PFSK-1 (cell line): ENCODE data around the gene RNF212B.

Experiments
- FOXP2 ChIP-seq: optimal IDR thresholded peaks from 2 replicates; pipeline ENCODE3; 2011; ENCODE audit warnings: borderline replicate concordance, control low read depth, inconsistent platforms; ENCODE audit not compliant: insufficient read depth; ENCODE audit errors: extremely low read length, extremely low read depth
- POLR2AphosphoS5 ChIP-seq: IDR thresholded peaks from 2 replicates; pipeline ENCODE4 v1.6.1; 2012; ENCODE audit warnings: low read depth, mild to moderate bottlenecking, control low read depth, low read length, moderate library complexity
- SIN3A ChIP-seq: IDR thresholded peaks from 2 replicates; pipeline ENCODE4 v1.6.1; 2012; ENCODE audit warnings: mild to moderate bottlenecking, low read length, moderate library complexity, borderline replicate concordance; ENCODE audit not compliant: insufficient read depth
- TAF1 ChIP-seq: IDR thresholded peaks from 2 replicates; pipeline ENCODE4 v1.6.1; 2012; ENCODE audit warnings: low read length, control low read depth, borderline replicate concordance; ENCODE audit not compliant: insufficient read depth
- TF ChIP-seq, protein P1 (sequence below), 2 experiments: IDR thresholded peaks; 2 replicates each; pipeline versions ENCODE4 v1.6.1 to v1.8.0; 2011 to 2012; ENCODE audit warnings: low read depth in 2 of 2, low read length in 2 of 2, control low read depth in 1 of 2, inconsistent platforms in 1 of 2, mild to moderate bottlenecking in 1 of 2, moderate library complexity in 1 of 2; ENCODE audit not compliant: insufficient read depth in 1 of 2

RNF212B gene

GRCh38 chr14:23297096-23297495, 59.4 kb downstream of the RNF212B start:
- no peak for TF ChIP-seq SIN3A
- TF ChIP-seq FOXP2: no peak
- no peak for TF ChIP-seq TAF1
- TF ChIP-seq, protein P1, sequence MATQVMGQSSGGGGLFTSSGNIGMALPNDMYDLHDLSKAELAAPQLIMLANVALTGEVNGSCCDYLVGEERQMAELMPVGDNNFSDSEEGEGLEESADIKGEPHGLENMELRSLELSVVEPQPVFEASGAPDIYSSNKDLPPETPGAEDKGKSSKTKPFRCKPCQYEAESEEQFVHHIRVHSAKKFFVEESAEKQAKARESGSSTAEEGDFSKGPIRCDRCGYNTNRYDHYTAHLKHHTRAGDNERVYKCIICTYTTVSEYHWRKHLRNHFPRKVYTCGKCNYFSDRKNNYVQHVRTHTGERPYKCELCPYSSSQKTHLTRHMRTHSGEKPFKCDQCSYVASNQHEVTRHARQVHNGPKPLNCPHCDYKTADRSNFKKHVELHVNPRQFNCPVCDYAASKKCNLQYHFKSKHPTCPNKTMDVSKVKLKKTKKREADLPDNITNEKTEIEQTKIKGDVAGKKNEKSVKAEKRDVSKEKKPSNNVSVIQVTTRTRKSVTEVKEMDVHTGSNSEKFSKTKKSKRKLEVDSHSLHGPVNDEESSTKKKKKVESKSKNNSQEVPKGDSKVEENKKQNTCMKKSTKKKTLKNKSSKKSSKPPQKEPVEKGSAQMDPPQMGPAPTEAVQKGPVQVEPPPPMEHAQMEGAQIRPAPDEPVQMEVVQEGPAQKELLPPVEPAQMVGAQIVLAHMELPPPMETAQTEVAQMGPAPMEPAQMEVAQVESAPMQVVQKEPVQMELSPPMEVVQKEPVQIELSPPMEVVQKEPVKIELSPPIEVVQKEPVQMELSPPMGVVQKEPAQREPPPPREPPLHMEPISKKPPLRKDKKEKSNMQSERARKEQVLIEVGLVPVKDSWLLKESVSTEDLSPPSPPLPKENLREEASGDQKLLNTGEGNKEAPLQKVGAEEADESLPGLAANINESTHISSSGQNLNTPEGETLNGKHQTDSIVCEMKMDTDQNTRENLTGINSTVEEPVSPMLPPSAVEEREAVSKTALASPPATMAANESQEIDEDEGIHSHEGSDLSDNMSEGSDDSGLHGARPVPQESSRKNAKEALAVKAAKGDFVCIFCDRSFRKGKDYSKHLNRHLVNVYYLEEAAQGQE (IDR thresholded peaks at IDR 0.05; ENCODE audit: insufficient read depth in 1 of 2, low read depth in 2 of 2, low read length in 2 of 2): no peak
- TF ChIP-seq POLR2AphosphoS5: no peak

DNA sequence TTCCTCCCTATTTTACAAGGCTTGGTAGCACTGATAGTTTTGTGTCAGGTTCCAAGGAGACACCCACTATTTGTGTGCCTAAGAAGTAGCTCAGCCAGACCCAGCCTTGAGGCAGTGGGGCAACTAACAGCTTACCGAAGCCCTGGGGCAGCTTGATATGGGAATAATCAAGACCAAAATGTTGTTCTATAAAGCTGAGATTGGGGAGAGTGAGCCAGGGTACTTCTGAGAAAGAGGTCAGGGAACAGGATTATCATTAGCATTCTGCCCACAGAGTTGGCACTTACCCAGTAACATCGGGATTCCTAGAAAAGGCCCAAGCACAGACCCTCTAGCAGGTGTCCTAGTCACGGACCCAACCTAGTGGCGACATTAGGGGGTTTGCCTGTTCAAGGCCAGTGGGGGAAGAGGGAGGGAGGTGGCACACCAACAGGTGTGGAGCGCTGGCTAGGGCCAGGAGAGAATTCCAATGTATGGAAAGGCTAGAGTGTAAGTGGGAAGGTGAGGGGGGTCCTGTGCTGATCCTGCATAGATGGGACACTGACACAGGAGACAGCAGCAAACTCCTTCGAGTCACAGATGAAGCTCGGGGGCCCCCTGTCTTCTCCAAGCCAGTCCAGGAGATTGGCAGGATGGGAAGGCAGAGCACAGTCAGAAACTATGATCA, 60.0 kb downstream of the RNF212B start:
- no peak for TF ChIP-seq FOXP2
- TF ChIP-seq POLR2AphosphoS5: no peak
- TF ChIP-seq SIN3A: no peak
- no peak for TF ChIP-seq TAF1
- TF ChIP-seq, protein P1 (IDR thresholded peaks at IDR 0.05; ENCODE audit: insufficient read depth in 1 of 2, low read depth in 2 of 2, low read length in 2 of 2): no peak

DNA sequence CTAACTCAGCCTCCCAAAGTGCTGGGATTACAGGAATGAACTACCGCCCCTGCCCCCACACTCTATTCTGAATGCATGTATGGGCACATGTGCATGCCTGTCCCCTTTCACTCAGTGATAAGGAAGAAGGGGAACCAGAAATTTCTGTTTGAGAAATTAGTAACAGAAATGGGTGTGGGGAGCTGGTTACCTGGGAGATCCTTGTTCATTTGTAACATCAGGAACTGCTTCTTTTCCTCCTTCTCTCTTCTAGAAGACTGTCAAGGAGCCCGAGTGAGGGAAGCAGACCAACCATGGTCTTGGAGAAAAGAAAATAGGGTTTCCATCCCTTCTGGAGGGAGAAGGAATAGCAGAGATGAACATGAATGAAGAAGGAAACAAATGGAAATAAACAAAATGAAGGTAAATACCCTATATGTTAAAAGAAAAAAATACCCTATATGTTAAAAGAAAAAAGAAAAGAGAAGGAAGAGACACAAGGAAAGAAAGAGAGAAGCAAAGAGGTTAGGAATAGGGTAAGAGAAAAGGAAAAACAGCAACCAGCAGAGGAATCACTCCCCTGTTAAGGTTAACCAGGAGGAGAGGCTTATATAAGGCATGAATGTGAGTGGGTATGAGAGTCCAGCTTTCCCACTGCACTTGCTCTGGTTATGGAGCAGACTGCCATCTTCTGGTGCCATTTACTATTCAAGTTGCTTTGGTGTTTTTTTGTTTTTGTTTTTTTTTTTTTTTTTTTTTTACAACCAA, 61.6 kb downstream of the RNF212B start:
- no peak for TF ChIP-seq POLR2AphosphoS5
- TF ChIP-seq TAF1: no peak
- TF ChIP-seq SIN3A: no peak
- TF ChIP-seq, protein P1 (IDR thresholded peaks at IDR 0.05; ENCODE audit: insufficient read depth in 1 of 2, low read depth in 2 of 2, low read length in 2 of 2): no peak
- no peak for TF ChIP-seq FOXP2

DNA sequence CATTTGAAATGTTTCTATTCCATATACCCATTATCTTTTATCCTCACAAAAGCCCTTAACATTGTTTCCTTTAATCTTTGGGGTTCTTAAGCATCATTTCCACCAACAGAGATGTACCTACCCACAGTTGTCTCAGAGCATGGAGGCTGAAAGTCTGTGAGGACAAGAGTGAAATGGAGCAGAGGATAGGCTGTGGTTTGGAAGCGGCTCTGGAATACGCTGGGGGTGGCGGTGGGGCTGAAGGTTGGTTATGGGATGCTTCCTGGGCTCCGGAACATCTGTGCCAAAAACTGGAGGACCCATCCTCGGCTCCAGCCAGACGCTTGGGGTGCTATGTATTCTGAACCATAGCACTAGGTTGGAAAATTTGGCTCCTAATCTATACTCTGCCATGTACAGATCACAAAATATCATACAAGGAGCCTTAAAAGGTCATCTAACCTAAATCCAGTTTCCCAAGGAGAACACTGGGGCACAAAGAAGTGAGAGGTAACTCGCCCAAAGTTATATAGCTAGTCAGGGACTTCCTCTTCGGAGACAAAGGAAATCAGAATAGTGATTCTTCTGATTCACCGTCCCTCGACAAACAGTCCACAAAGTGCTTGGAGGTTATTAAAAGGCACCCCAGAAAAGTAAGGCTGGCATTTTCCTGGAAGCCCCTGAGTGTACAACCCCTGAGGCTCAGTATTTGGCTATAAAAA, 62.4 kb downstream of the RNF212B start:
- TF ChIP-seq, protein P1 (IDR thresholded peaks at IDR 0.05; ENCODE audit: insufficient read depth in 1 of 2, low read depth in 2 of 2, low read length in 2 of 2): no peak
- TF ChIP-seq FOXP2 (no peak), TAF1 (no peak), SIN3A (no peak), POLR2AphosphoS5 (no peak)
